H1 (cell line): ENCODE data around the gene MARVELD2. TPM values are rescaled to one million over a fixed set of nuclear protein-coding genes. Genes with fewer than 3 reads are reported as not detected.

Experiments used
- CTCF ChIA-PET: fragments of 300-600 bp; sonication (Branson Sonifier 250); formaldehyde crosslinking; loops from one replicate; lab custom pipeline; 2021; ENCODE audit not compliant: partially characterized antibody; lab: Charles Lee
- POLR2A ChIA-PET: fragments of 300-600 bp; sonication (Branson Sonifier 250); formaldehyde crosslinking; loops from one replicate; lab custom pipeline; 2021; ENCODE audit warnings: inconsistent platforms; ENCODE audit not compliant: partially characterized antibody; lab: Charles Lee
- DNase-seq, 2 experiments: peaks; one replicate each; pipeline versions ENCODE4 v3.0.0 to v3.0.0-alpha.2; 2010 to 2022; ENCODE audit warnings: low spot score in 2 of 2, low read depth in 1 of 2, mixed read lengths in 1 of 2
- FAIRE-seq: peaks from 2 replicates; lab custom pipeline; 2011; peaks lifted over from hg19 to GRCh38; lab: Jason Lieb, UNC
- H2AFZ ChIP-seq: 2 replicates; pipeline ENCODE4 v1.8.1; 2012; ENCODE audit warnings: low read length, inconsistent platforms
- H2AK5ac ChIP-seq: 2 replicates; pipeline ENCODE4 v1.6.1; 2013; ENCODE audit warnings: low read depth, low read length
- H2BK120ac ChIP-seq: replicated peaks from 2 replicates; pipeline ENCODE3; 2013; ENCODE audit warnings: low read depth, low read length, inconsistent platforms
- H2BK12ac ChIP-seq: 2 replicates; pipeline ENCODE4 v1.6.1; 2013; ENCODE audit warnings: low read depth, low read length
- H2BK15ac ChIP-seq: 2 replicates; pipeline ENCODE4 v1.6.1; 2013; ENCODE audit warnings: low read length
- H2BK20ac ChIP-seq: 2 replicates; pipeline ENCODE4 v1.6.1; 2013; ENCODE audit warnings: low read length
- H2BK5ac ChIP-seq: 2 replicates; pipeline ENCODE4 v1.6.1; 2013; ENCODE audit warnings: low read depth, low read length
- H3K14ac ChIP-seq: 2 replicates; pipeline ENCODE4 v1.6.1; 2013; ENCODE audit warnings: inconsistent platforms; ENCODE audit not compliant: insufficient read length
- H3K18ac ChIP-seq: 2 replicates; pipeline ENCODE4 v1.6.1; 2013; ENCODE audit warnings: low read length; ENCODE audit errors: extremely low read depth
- H3K23ac ChIP-seq: 2 replicates; pipeline ENCODE4 v1.6.1; 2013; ENCODE audit warnings: inconsistent platforms; ENCODE audit not compliant: insufficient read length
- H3K23me2 ChIP-seq: 2 replicates; pipeline ENCODE4 v1.6.1; 2013; ENCODE audit warnings: low read depth, low read length
- H3K27ac ChIP-seq: 2 replicates; pipeline ENCODE4 v1.6.1; 2011; ENCODE audit warnings: low read depth, low read length, inconsistent platforms
- H3K27me3 ChIP-seq, 4 experiments: replicated peaks in 1 of 4; 1 replicate in 1 of 4; 2 replicates in 3 of 4; pipeline versions ENCODE4 v1.6.1 to v1.8.1; 2011 to 2013; ENCODE audit warnings: low read length in 3 of 4, mild to moderate bottlenecking in 3 of 4, inconsistent platforms in 2 of 4, mixed read lengths in 2 of 4, moderate library complexity in 1 of 4; ENCODE audit not compliant: control insufficient read depth in 3 of 4, insufficient read depth in 3 of 4; ENCODE audit errors: extremely low read depth in 1 of 4
- H3K36me3 ChIP-seq, 4 experiments: 2 replicates each; pipeline versions ENCODE4 v1.6.1 to v1.8.1; 2011 to 2013; ENCODE audit warnings: mild to moderate bottlenecking in 4 of 4, low read length in 3 of 4, moderate library complexity in 2 of 4, control low read depth in 1 of 4, inconsistent platforms in 1 of 4; ENCODE audit not compliant: insufficient read depth in 4 of 4, control insufficient read depth in 2 of 4
- H3K4ac ChIP-seq: replicated peaks from 2 replicates; pipeline ENCODE3; 2013; ENCODE audit warnings: low read length, low read depth, mixed read lengths, inconsistent platforms; ENCODE audit not compliant: insufficient read length
- H3K4me1 ChIP-seq, 4 experiments: replicated peaks in 1 of 4; 1 replicate in 1 of 4; 2 replicates in 3 of 4; pipeline versions ENCODE4 v1.6.1 to v1.8.1; 2011 to 2013; ENCODE audit warnings: low read length in 3 of 4, inconsistent platforms in 2 of 4, mixed read lengths in 1 of 4; ENCODE audit not compliant: insufficient read depth in 4 of 4, control insufficient read depth in 3 of 4
- H3K4me2 ChIP-seq, 2 experiments: 2 replicates each; pipeline versions ENCODE4 v1.6.1 to v1.8.1; 2011 to 2013; ENCODE audit warnings: low read depth in 2 of 2, low read length in 2 of 2, control low read depth in 1 of 2, inconsistent platforms in 1 of 2, mild to moderate bottlenecking in 1 of 2; ENCODE audit not compliant: insufficient read depth in 1 of 2
- H3K4me3 ChIP-seq, 4 experiments: fragments of 200-600, 300-600 bp in 1 of 4; sonication (generic), shearing (Covaris generic), sonication (Bioruptor Twin) in 1 of 4; 2 replicates each; pipeline versions ENCODE4 v1.5.1 to v1.8.1; 2011 to 2016; ENCODE audit warnings: low read length in 4 of 4, low read depth in 3 of 4, control low read depth in 2 of 4, inconsistent platforms in 2 of 4, mild to moderate bottlenecking in 2 of 4, mixed read lengths in 1 of 4, moderate library complexity in 1 of 4; ENCODE audit not compliant: insufficient read depth in 2 of 4; ENCODE audit errors: extremely low read depth in 1 of 4
- H3K56ac ChIP-seq: replicated peaks from 2 replicates; pipeline ENCODE3; 2013; ENCODE audit warnings: low read depth, mild to moderate bottlenecking, mixed read lengths, low read length, inconsistent platforms; ENCODE audit not compliant: insufficient read length
- H3K79me1 ChIP-seq: 2 replicates; pipeline ENCODE4 v1.6.1; 2013; ENCODE audit warnings: low read depth, low read length, control low read depth
- H3K79me2 ChIP-seq, 2 experiments: 2 replicates each; pipeline versions ENCODE4 v1.6.1 to v1.8.1; 2012 to 2013; ENCODE audit warnings: low read length in 2 of 2, mild to moderate bottlenecking in 2 of 2, inconsistent platforms in 1 of 2; ENCODE audit not compliant: insufficient read depth in 2 of 2, control insufficient read depth in 1 of 2
- H3K9ac ChIP-seq, 4 experiments: replicated peaks in 1 of 4; 1 replicate in 1 of 4; 2 replicates in 3 of 4; pipeline versions ENCODE4 v1.6.1 to v1.8.1; 2011 to 2013; ENCODE audit warnings: low read depth in 3 of 4, low read length in 3 of 4, control low read depth in 2 of 4, mild to moderate bottlenecking in 2 of 4, moderate library complexity in 2 of 4, inconsistent platforms in 1 of 4; ENCODE audit errors: extremely low read depth in 1 of 4
- H3K9me3 ChIP-seq, 2 experiments: 2 replicates each; pipeline versions ENCODE4 v1.6.1 to v1.8.1; 2012 to 2013; ENCODE audit warnings: mild to moderate bottlenecking in 2 of 2, moderate library complexity in 2 of 2, control low read depth in 1 of 2, inconsistent platforms in 1 of 2, low read depth in 1 of 2, low read length in 1 of 2, mixed read lengths in 1 of 2; ENCODE audit not compliant: insufficient read depth in 2 of 2
- H4K20me1 ChIP-seq, 2 experiments: replicated peaks in 1 of 2; 2 replicates each; pipeline versions ENCODE3 to v1.8.1; 2011 to 2013; ENCODE audit warnings: inconsistent platforms in 2 of 2, low read length in 2 of 2, mild to moderate bottlenecking in 1 of 2; ENCODE audit not compliant: insufficient read depth in 2 of 2, control insufficient read depth in 1 of 2
- H4K5ac ChIP-seq: 2 replicates; pipeline ENCODE4 v1.6.1; 2013; ENCODE audit warnings: low read length, low read depth, mixed read lengths, inconsistent platforms; ENCODE audit not compliant: insufficient read length
- H4K8ac ChIP-seq: 2 replicates; pipeline ENCODE4 v1.8.0; 2013; ENCODE audit warnings: mild to moderate bottlenecking, moderate library complexity, low read length, inconsistent platforms; ENCODE audit not compliant: insufficient read depth; ENCODE audit errors: extremely low read depth
- H4K91ac ChIP-seq: replicated peaks from 2 replicates; pipeline ENCODE3; 2013; ENCODE audit warnings: low read length, mixed read lengths, inconsistent platforms; ENCODE audit not compliant: insufficient read length
- BRCA1 ChIP-seq: IDR thresholded peaks from 2 replicates; pipeline ENCODE4 v1.6.1; 2012; ENCODE audit warnings: low read depth, low read length, improper control_type of control experiment
- JUN ChIP-seq: IDR thresholded peaks from 2 replicates; pipeline ENCODE4 v1.6.1; 2011; ENCODE audit warnings: low read depth, mild to moderate bottlenecking, improper control_type of control experiment, low read length
- WGBS, 2 experiments: shearing (Covaris generic) in 1 of 2; methylation state at CpG; one replicate each; pipeline versions ENCODE4 v1.1.6 to v1.1.7; 2013 to 2015; ENCODE audit warnings: low lambda C conversion rate in 2 of 2, mixed read lengths in 2 of 2, inconsistent platforms in 1 of 2, low coverage in 1 of 2, missing lambda C conversion rate in 1 of 2; ENCODE audit not compliant: insufficient replicate concordance in 2 of 2, insufficient coverage in 1 of 2, insufficient read length in 1 of 2; ENCODE audit errors: extremely low coverage in 1 of 2, missing lambda C conversion rate in 1 of 2; 5-methylcytosine and 5-hydroxymethylcytosine counted together
- polyA plus RNA-seq, 7 experiments: library from polyadenylated mRNA; depleted of rRNA in 3 of 7; stranded (reverse) in 5 of 7; unstranded in 2 of 7; fragments of >200 nt in 5 of 7; fragments of 200-250 nt in 2 of 7; gene quantifications; 1 replicate in 5 of 7; 2 replicates in 1 of 7; 4 replicates in 1 of 7; pipeline versions ENCODE4 v1.2.1 to v1.2.3, GENCODE V29; 2011 to 2013; ENCODE audit warnings: missing spikeins in 2 of 7, mixed read lengths in 2 of 7
- total RNA-seq: library from RNA; stranded (reverse); fragmentation: NEBNext Ultra II Directional; extraction: Animal tissue kit (Norgen Biotek cat#: 25700); gene quantifications from 2 replicates; pipeline ENCODE4 v1.2.1, GENCODE V29; 2021

Gene MARVELD2
- total and polyA plus RNA-seq, 2 of the 8 experiments (the other 6 are each of a cell fraction or from before 2014, with no cell fraction given), result 18.7 to 31.0 TPM

- Histone ChIP-seq H2AFZ (no peak overlapping the region), H3K27ac (no peak overlapping the region), H3K23me2 (no peaks in the 10 kb centered on the region), H3K36me3 (no peaks in the 10 kb centered on the region), H3K4ac (no peak overlapping the region), H2AK5ac (no peak overlapping the region), H3K56ac (no peak overlapping the region), H2BK20ac (no peak overlapping the region), H3K23ac (no peak overlapping the region), H4K20me1 (no peaks in the 10 kb centered on the region), H3K9ac (no peak overlapping the region; a peak in 1 of 7 replicates), H3K4me1 (peaks cover 0 to 2% (median 0%) of the 10 kb centered on the region in 4 experiments; a peak in 1 of 7 replicates), H3K4me2 (no peak overlapping the region), H2BK120ac (no peak overlapping the region), H3K79me1 (no peaks in the 10 kb centered on the region), H4K5ac (no peak overlapping the region), H3K18ac (no peak overlapping the region), H3K9me3 (no peaks in the 10 kb centered on the region), H4K91ac (no peak overlapping the region), H2BK15ac (no peak overlapping the region), H2BK12ac (no peak overlapping the region; the same call in 1 of the 2 replicates), H3K79me2 (no peaks in the 10 kb centered on the region), H3K14ac (no peak overlapping the region), H3K27me3 (no peaks in the 10 kb centered on the region), H2BK5ac (no peak overlapping the region), H4K8ac (no peak overlapping the region), H3K4me3 (no peak overlapping the region)
- CTCF ChIA-PET, result interaction anchor here (1.2 kb wide), 1 partner anchor 11 kb away, joined by 3 read pairs; no protein-coding TSS in a partner anchor
- 100% methylated on average over 1 of the region's 1 CpG; no CpG with 5 or more reads in 1 of the 2 experiments for WGBS, 2 experiments
- no peak for FAIRE-seq
- POLR2A ChIA-PET, result no interaction called here
- TF ChIP-seq BRCA1 (no peak), JUN (no peak)
- DNase-seq, result no peak
These were observed 70.6 kb downstream of the MARVELD2 start for GRCh38 chr5:69485471-69485870.
